ENCODE results near the gene ATOH8. TPM values are rescaled to one million over a fixed set of nuclear protein-coding genes. Genes with fewer than 3 reads are reported as not detected.

ATOH8 gene
- total and polyA plus RNA-seq, 2 donors from 2014 or later = 11.2 to 18.6 TPM

DNA sequence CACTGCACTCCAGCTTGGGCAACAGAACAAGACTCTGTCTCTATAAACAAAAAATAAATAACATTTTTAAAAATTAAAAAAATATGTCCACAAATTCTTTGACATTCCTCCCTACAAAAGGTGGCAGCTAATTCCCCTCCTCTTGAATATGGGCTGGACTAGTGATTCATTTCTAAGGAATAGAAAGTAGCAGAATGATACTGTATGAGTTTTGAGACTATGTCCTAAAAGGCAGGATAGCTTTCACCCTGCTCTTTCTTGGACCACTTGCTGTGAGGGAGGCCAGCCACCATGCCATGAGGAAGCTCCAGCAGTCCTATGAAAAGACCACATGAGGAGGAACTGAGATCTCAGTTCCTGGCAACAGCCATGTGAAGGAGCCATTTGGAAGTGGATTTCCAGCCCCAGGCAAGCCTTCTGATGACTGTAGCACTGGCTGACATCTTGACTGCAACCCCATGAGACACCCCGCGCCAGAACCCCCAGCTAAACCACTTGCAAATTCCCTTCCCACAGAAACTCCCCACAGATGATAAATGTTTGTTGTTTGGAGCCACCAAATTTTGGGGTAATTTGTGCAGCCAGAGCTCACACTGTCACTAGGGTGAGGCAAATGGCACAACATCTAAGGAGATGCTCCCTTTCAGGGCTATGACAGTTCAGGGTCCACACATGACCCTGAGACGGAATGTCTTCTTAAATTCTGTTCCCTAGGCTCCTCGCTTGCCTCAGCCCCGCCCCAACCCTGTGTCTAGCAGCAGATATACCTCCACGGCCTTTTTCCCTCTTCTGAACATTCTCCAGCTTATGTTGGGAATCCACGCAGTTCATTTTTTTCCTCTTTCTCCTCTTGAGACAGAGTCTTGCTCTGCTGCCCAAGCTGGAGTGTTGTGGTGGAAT is 17.1 kb upstream of the ATOH8 start:
- no peaks in the 10 kb centered on the region for H3K27me3 ChIP-seq (ENCODE audit: control insufficient read depth, insufficient read depth, low read length)
- intact Hi-C loops (cut with DNase I) = no loop called here
- peak overlapping the region in 1 of 2 donors; percentile 35 for H3K27ac ChIP-seq (ENCODE audit: low read depth in 2 of 2, low read length in 2 of 2)
- peaks cover 0 to 23% (median 10%) of the 10 kb centered on the region in 3 donors for H3K4me1 ChIP-seq (ENCODE audit: control insufficient read depth in 2 of 3, insufficient read depth in 2 of 3, low read depth in 1 of 3, low read length in 3 of 3)
- no peak overlapping the region for H3K9ac ChIP-seq (ENCODE audit: low read length in 3 of 3)
- no peak overlapping the region for H3K4me3 ChIP-seq (ENCODE audit: low read length in 3 of 3)
- FAIRE-seq = no peak
- no peaks in the 10 kb centered on the region for H3K9me3 ChIP-seq (ENCODE audit: control insufficient read depth in 2 of 3, insufficient read depth in 1 of 3, low read length in 3 of 3)
- no peaks in the 10 kb centered on the region for H3K36me3 ChIP-seq (ENCODE audit: control insufficient read depth in 2 of 3, insufficient read depth in 3 of 3, low read length in 3 of 3)
- no peak for TF ChIP-seq CTCF (IDR thresholded peaks at IDR 0.05; ENCODE audit: borderline replicate concordance, extremely low read depth, insufficient read depth)
- peak in 1 of 5 donors; percentile 45 for DNase-seq

GRCh38 chr2:85737481-85737880 is 16.3 kb upstream of the ATOH8 start:
- Histone ChIP-seq H3K9ac (ENCODE audit: low read length in 3 of 3) (no peak overlapping the region), H3K4me1 (ENCODE audit: control insufficient read depth in 2 of 3, insufficient read depth in 2 of 3, low read depth in 1 of 3, low read length in 3 of 3) (peaks cover 0 to 30% (median 17%) of the 10 kb centered on the region in 3 donors), H3K36me3 (ENCODE audit: control insufficient read depth in 2 of 3, insufficient read depth in 3 of 3, low read length in 3 of 3) (no peaks in the 10 kb centered on the region), H3K4me3 (ENCODE audit: low read length in 3 of 3) (no peak overlapping the region), H3K27me3 (ENCODE audit: control insufficient read depth, insufficient read depth, low read length) (no peaks in the 10 kb centered on the region), H3K27ac (ENCODE audit: low read depth in 2 of 2, low read length in 2 of 2) (peak overlapping the region; percentile 65 to 74), H3K9me3 (ENCODE audit: control insufficient read depth in 2 of 3, insufficient read depth in 1 of 3, low read length in 3 of 3) (no peaks in the 10 kb centered on the region)
- no peak for TF ChIP-seq CTCF (IDR thresholded peaks at IDR 0.05; ENCODE audit: borderline replicate concordance, extremely low read depth, insufficient read depth)
- intact Hi-C loops (cut with DNase I) = no loop called here
- no peak for FAIRE-seq
- DNase-seq = peak in 2 of 5 donors; percentile 43 to 66

DNA sequence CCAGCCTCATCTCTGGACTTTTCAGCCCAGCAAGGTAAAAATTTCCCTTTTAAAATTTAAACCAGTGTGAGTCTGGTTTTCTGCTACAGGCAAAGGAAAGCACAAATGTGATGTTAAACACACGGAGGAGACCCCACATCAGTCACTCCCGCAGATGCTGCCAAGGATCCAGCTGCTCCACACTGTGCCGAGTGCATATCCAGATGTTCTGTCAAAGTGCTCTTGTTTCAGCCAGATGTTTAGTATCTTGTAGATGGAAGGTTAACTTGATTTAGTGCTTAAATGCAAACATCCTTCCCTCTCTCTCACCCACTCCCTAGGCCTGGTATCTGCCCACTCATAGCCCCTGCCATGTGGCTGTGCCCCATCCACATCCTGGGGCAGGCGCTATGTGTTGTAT is 15.8 kb upstream of the ATOH8 start:
- intact Hi-C loops (cut with DNase I) = no loop called here
- no peak overlapping the region for H3K9ac ChIP-seq (ENCODE audit: low read length in 3 of 3)
- H3K27me3 ChIP-seq (ENCODE audit: control insufficient read depth, insufficient read depth, low read length) = no peaks in the 10 kb centered on the region
- TF ChIP-seq CTCF (IDR thresholded peaks at IDR 0.05; ENCODE audit: borderline replicate concordance, extremely low read depth, insufficient read depth) = no peak
- no peak overlapping the region for H3K4me3 ChIP-seq (ENCODE audit: low read length in 3 of 3)
- no peaks in the 10 kb centered on the region for H3K9me3 ChIP-seq (ENCODE audit: control insufficient read depth in 2 of 3, insufficient read depth in 1 of 3, low read length in 3 of 3)
- H3K36me3 ChIP-seq (ENCODE audit: control insufficient read depth in 2 of 3, insufficient read depth in 3 of 3, low read length in 3 of 3) = no peaks in the 10 kb centered on the region
- FAIRE-seq (no peak), DNase-seq (peak in 2 of 5 donors; percentile 22 to 78)
- peak overlapping the region; percentile 65 to 74 for H3K27ac ChIP-seq (ENCODE audit: low read depth in 2 of 2, low read length in 2 of 2)
- peaks cover 2 to 34% (median 22%) of the 10 kb centered on the region in 3 donors for H3K4me1 ChIP-seq (ENCODE audit: control insufficient read depth in 2 of 3, insufficient read depth in 2 of 3, low read depth in 1 of 3, low read length in 3 of 3)
